Measurements from ENCODE around the gene RNF26.

RNF26 gene

DNA sequence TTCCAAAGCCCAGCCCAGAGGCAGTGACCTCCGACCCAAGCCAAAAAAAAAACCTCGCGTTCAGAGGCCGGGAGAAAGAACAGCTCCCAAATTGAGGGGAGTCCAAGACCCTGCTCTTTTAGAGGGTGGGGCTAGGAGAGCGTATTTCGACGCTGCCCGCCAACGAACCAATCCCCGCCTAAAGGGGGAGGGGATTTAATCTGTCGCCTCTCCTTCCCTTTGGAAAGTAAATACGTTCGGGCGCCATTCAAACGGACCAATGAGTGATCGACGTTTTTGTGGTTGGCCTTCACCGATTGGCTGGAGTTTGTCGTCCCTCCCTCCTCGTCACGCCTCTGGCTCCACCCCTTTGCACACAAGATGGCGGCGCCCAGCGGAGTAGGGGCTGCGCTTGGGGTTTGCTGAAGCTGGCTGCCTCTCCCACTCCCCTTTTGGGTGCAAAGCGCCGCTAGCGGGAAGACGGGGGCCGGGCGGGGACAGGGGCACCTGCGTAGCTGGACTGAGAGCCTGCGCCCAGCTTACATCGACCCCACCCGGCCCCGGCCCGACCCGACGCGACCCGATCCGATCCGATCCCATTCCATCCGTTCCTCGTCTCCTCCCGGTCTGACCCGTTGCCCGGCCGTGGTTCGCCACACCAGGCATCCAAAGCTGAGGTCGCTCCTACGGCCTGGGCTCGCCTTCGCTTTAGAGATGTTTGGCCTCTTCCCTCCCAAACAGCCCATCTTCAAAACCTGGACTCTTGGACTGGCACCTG is at the start of gene RNF26:
RNF26 (plus strand) TSS at position 354 of the 757 bp plus-strand sequence. CDS start 596 bp downstream, outside the sequence.
- DNase-seq, result peak; percentile 92

- DNase-seq, result no peak
Measured at GRCh38 chr11:119285431-119285830, 48.9 kb upstream of the RNF26 start.

- no peak for DNase-seq
Measured at GRCh38 chr11:119288219-119288618, 46.1 kb upstream of the RNF26 start.

GRCh38 chr11:119290894-119291497 is 43.3 kb upstream of the RNF26 start:
- DNase-seq, result no peak

GRCh38 chr11:119293461-119293860 is 40.9 kb upstream of the RNF26 start:
- DNase-seq, result no peak

- no peak for DNase-seq
Measured at GRCh38 chr11:119295178-119295577, 39.1 kb upstream of the RNF26 start.

- DNase-seq, result no peak
Measured at GRCh38 chr11:119297938-119298337, 36.4 kb upstream of the RNF26 start.

- DNase-seq, result no peak
Measured at GRCh38 chr11:119298726-119299125, 35.6 kb upstream of the RNF26 start.

GRCh38 chr11:119299416-119299815 is 34.9 kb upstream of the RNF26 start:
- no peak for DNase-seq

GRCh38 chr11:119300198-119300964 is 33.9 kb upstream of the RNF26 start:
- no peak for DNase-seq

- DNase-seq, result no peak
Measured at GRCh38 chr11:119303227-119303718, 31.1 kb upstream of the RNF26 start.

DNA sequence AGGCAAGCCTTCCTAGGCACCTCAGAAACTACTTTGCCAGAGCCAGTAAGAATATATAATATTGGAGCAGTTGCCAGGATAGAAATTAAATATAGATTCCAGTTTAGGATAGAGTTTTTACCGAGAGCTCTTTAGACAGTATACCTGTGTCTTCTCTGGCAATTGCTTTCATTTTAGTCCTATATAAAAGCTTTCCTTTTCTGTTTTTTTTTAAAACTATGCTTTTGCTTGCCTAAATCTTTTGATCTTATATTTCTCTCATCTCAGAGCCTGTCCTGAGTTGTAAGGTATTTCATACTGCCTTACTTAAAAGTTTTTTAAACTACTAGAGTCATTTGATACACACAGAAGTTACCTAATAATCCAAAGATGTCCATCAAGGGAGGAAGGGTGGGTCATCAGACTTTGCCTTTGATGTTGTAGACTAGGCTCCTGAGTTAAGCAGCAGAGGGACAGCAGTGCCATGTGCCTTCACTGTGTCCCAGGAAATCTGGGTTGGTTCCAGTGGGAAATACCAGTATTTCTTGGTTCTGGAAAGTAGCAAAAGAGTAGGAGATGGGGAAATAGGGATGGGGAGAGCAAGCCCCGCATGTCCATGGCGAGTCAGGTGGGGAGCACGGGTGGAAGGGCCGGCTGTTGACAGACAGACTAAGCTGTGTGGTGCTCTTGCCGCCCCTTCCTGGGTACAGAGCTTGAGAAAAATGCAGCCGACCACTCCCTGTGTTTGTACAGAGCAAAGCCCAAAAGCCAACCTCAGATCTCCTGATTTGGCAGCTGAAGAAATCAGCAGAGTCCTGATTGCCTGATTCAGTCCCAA is 28.6 kb upstream of the RNF26 start:
- no peak for DNase-seq

DNA sequence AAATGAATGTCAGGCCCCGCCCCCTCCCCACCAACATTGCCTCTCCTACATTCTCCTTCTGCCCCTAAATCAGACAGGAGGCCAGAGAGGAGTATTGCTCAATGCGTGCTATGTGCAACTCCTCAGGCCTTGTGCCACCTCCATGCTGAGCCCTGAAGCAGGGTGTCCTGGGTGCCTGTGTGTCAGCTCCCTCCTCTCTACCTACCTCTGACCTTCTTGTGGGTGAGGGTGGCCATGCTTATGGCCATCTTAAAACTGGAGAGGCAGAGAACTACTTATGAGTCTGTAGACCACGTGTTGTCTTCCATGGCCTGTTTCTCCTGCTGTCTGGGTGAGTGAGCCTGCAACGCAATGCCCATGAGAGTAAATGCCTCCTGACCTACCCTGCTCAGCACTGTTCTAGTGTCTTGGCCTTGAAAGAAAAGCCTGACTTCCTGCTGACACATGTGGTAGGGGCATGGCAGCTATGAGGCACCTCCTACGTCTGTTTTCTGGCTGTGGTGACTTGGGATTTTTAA is 27.9 kb upstream of the RNF26 start:
- no peak for DNase-seq

DNA sequence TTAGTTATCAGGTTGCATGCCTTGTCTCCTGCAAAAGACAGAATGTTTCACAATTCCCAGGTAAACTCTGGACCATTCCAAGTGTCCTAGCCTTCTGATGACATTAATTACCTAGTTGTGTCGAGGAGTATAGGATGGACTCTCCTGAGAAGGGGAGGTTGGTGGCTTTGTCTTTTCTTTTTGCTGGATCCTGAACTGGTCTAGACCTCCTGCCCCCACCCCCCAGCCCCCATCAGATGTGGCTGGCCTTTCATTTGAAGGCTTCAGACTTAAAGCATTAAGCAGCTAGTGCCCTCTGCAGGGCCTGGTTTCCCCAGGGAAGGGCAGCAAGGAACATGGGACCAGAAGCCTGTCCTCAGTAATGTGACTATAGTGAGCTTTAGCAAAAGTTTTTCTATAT is 27.1 kb upstream of the RNF26 start:
- no peak for DNase-seq

DNA sequence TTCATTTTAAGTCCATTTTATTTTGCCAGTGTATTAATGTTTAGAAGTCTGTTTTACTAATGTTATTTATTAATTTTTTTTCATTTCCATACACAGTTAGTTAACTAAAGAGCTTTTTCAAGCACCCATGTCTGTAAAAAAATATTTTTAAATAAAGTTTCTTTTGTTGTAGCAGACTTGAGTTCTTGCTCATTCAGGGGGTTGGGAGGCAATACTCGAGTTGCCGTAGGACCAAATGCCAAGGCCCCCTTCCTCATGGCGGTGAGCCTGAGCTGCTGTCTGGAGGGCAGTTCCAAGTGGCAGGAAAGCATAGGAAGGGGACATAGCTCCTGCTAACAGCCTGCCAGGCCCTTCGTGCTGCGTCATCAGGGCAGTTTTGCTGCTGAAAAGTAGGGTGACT is 26.4 kb upstream of the RNF26 start:
- DNase-seq, result no peak

DNA sequence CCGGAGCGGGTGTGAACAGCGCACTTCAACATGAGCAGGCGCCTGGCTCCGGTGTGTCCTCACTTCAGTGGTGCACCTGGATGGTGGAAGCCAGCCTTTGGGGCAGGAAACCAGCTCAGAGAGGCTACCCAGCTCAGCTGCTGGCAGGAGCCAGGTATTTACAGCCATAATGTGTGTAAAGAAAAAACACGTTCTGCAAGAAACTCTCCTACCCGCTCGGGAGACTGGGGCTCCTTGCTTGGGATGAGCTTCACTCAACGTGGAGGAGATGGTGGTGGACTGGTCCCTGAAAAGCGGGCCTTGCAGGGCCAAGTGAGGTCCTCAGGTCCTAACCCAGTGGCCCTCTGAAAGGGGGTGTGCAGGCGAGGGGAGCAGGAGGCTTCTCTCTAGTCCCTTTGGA is 24.9 kb upstream of the RNF26 start:
- no peak for DNase-seq

DNA sequence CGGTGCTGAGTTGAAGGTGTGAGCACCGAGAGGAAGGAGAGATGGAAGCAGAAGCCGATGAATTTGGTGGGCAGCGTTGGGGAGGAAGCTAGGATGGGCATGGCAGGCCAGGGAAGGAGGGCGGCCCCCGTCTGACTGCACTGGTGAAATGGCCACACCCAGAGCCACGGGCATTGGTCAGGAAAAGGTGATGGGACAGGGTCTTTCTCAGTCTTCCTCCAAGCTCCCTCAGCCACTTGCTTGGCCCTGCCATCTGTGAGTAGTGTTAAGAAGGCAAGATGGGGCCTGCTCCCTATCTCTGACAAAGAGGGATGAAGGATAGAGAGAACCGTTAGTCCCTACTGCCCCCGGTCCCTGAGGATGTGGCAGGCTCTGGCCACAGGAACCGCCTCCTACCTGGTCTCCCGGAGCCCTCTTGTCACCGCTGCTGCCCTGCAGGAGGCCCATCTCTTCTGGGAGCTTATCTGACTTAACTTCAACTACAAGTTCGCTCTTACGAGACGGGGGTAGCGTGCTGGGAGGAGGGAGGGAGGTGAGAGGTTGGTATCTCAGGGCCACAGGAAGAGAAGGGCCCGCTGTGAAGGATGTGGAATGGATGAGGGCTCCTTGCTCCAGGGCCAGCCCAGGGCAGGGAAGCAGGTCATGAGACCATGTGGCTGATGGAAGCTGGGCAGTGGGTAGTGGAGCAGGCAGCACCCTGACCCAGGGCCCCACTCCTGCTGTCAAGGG is 24.2 kb upstream of the RNF26 start:
- no peak for DNase-seq

DNA sequence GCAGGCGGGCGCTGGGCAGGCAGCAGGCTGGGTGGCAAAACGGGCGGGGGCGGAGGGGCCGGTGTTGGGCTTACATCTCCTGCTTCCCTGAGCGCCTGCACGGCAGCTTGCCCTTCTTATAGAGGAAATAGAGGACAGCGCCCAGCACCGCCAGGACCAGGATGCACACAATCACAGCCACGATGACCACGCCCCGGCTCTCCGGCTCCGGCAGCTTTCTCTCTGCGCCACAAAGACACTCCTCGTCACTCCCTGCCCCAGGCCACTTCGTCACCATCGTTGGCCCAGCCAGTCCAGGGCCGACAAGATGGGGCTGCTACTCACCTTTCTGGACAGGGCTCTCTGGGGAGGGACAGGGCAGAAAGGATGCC is 23.7 kb upstream of the RNF26 start:
- DNase-seq, result no peak

DNA sequence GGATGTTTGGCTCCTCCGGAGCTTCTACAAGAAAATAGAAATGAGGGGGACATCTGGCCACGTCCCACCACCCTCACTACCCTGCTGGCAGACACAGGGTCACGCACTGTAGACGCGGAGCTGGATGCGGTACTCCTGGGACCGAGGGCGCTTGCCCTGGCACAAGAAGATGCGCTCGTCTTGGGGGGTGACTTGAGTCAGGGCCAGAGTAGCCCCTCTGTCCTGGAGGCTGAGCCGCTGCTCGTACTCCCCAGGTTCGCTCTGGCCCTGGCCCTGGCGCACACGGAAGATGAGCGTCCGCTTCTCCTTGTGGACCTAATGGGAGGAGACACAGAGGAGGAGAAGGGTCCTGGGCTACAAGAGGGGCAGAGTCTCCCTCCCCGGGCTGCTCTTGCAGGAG is 19.6 kb upstream of the RNF26 start:
- DNase-seq, result no peak

DNA sequence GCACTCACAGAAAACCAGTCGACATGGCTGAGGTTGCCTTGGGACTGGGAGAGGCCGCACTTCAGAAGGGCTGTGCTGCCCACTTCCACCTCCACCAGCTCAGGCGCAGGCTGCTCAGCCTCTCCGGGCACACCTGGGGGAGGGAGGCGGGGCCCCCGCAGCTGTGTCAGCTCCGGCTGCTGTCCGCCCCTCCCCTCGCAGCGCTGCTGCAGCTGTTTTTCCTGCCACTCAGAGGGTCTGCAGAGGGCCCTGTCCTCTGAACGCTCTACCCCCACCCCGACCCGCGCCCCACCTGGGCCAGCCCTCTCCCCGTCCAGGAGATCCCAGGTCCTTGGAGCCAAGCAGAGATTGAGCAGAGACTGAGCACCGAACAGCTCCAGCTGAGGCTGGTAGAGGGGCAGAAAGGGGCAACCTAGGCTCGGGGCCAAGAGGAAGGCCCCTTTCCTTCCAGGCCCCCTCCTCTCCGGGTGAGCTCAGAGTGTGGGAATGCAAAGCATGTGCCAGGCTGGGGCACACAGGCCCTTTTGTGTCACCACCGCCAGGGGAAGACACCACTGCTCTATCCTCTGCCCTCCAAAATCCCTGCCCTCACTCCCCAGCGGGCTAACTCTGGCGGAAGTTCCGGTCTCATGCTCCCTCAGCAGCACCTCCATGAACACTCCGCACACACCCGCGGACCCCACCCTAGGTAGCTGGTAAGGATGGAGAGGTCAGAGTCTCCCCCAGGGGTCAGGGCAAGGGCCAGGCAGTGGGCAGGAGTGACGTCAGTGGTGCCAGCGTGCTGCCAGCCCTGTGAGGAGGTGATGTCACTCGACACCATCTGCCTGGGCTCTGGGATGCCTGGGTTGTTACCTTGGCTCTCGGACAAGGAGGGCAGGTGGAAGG is 19.0 kb upstream of the RNF26 start:
- DNase-seq, result peak; percentile 55
